ENCODE data around the gene AGK.

The AGK gene

GRCh38 chr7:141551094-141551781 is at the start of gene AGK:
AGK (plus strand) TSS chr7:141551410; CDS start chr7:141555467, 4,057 bp downstream.
- no peak for FAIRE-seq

- no peak for FAIRE-seq
Measured at GRCh38 chr7:141501451-141501850, 49.8 kb upstream of the AGK start.

GRCh38 chr7:141511316-141511675 is 39.9 kb upstream of the AGK start:
- no peak for FAIRE-seq

GRCh38 chr7:141511676-141512396 is 39.4 kb upstream of the AGK start:
- no peak for FAIRE-seq

- no peak for FAIRE-seq
Measured at GRCh38 chr7:141512597-141512996, 38.6 kb upstream of the AGK start.

GRCh38 chr7:141513720-141514119 is 37.5 kb upstream of the AGK start:
- FAIRE-seq: no peak

GRCh38 chr7:141515941-141516340 is 35.3 kb upstream of the AGK start:
- FAIRE-seq: no peak

GRCh38 chr7:141519623-141520022 is 31.6 kb upstream of the AGK start:
- FAIRE-seq: no peak

GRCh38 chr7:141522657-141523342 is 28.4 kb upstream of the AGK start:
- no peak for FAIRE-seq

- no peak for FAIRE-seq
Measured at GRCh38 chr7:141525973-141526514, 25.2 kb upstream of the AGK start.

GRCh38 chr7:141527076-141527475 is 24.1 kb upstream of the AGK start:
- FAIRE-seq: no peak

- no peak for FAIRE-seq
Measured at GRCh38 chr7:141528399-141528798, 22.8 kb upstream of the AGK start.

GRCh38 chr7:141533149-141533949 is 17.9 kb upstream of the AGK start:
- peak; percentile 59 for FAIRE-seq

GRCh38 chr7:141534757-141535737 is 16.2 kb upstream of the AGK start:
- FAIRE-seq: no peak

- FAIRE-seq: no peak
Measured at GRCh38 chr7:141537906-141538305, 13.3 kb upstream of the AGK start.

GRCh38 chr7:141541375-141541774 is 9.8 kb upstream of the AGK start:
- no peak for FAIRE-seq

- no peak for FAIRE-seq
Measured at GRCh38 chr7:141544831-141545230, 6.4 kb upstream of the AGK start.

GRCh38 chr7:141549582-141549981 is 1.6 kb upstream of the AGK start:
- no peak for FAIRE-seq

GRCh38 chr7:141550386-141551093 is 670 bp upstream of the AGK start:
- no peak for FAIRE-seq

- no peak for FAIRE-seq
Measured at GRCh38 chr7:141551782-141552181, 572 bp downstream of the AGK start.

- no peak for FAIRE-seq
Measured at GRCh38 chr7:141557360-141557759, 6.2 kb downstream of the AGK start.
